GM12874 (cell line): Measurements from ENCODE around the gene LRIF1.

Experiments
- TF ChIP-seq, protein P1 (sequence below): IDR thresholded peaks from 2 replicates; pipeline ENCODE4 v1.5.1; 2011; ENCODE audit warnings: low read depth, mild to moderate bottlenecking, control low read depth, low read length, moderate library complexity; ENCODE audit not compliant: insufficient read depth

The LRIF1 gene

DNA sequence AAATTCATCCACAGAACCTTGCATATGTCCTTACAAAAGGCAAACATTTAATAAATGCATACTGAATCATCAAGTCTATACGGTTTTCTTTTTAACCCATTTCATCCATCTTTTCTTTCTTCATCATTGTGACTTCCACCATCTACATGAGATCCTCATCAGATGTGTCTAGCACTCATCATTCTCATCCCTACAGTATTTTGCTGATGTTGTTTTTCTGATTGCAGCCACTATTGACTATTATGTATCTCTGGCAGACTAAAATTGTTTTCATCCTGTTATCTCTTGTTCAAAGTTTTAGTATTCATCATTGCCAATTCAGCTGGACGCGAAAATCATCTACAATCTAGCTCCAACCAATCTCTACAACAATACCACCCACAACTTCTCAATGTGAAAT lies 5.9 kb downstream of the LRIF1 start:
- TF ChIP-seq, protein P1, sequence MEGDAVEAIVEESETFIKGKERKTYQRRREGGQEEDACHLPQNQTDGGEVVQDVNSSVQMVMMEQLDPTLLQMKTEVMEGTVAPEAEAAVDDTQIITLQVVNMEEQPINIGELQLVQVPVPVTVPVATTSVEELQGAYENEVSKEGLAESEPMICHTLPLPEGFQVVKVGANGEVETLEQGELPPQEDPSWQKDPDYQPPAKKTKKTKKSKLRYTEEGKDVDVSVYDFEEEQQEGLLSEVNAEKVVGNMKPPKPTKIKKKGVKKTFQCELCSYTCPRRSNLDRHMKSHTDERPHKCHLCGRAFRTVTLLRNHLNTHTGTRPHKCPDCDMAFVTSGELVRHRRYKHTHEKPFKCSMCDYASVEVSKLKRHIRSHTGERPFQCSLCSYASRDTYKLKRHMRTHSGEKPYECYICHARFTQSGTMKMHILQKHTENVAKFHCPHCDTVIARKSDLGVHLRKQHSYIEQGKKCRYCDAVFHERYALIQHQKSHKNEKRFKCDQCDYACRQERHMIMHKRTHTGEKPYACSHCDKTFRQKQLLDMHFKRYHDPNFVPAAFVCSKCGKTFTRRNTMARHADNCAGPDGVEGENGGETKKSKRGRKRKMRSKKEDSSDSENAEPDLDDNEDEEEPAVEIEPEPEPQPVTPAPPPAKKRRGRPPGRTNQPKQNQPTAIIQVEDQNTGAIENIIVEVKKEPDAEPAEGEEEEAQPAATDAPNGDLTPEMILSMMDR, result no peak

DNA sequence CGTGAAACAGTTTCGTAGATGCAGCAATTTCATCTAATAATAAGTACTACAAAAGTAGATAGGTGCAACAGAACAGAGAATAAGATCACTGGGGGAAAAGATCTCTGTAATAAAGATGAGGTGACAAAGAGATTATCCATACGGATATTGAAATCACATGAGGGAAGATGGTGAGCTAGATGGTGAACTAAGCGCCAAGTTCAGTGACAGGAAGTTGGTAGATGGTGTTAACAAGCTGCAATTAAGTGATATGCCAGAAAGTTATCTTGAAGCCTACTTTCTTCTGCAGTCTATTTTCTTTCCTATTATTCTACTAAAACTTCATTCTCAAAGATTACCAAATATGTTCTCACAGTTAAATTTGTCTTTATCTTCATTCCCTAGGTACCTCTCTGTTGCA lies 7.1 kb downstream of the LRIF1 start:
- TF ChIP-seq, protein P1, result no peak

DNA sequence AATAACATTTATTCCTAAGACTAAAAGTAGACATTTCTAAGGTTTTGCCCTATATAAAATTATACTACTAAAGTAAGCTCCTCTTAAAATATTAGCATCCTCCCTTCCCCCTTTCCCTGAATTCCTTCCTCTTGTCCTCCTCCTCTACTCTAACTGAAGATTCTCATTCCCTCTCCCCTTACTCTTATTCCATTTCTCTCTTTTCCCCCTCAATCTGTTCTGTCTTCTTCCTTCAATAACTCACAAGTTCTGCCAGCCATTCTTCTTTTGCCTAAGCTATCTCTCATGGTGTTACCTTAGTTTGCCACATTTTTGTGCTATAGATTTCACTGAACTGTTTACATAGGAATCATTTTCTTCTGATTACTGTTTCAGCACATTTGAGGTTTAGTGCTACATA lies 10.7 kb downstream of the LRIF1 start:
- TF ChIP-seq, protein P1, result no peak

DNA sequence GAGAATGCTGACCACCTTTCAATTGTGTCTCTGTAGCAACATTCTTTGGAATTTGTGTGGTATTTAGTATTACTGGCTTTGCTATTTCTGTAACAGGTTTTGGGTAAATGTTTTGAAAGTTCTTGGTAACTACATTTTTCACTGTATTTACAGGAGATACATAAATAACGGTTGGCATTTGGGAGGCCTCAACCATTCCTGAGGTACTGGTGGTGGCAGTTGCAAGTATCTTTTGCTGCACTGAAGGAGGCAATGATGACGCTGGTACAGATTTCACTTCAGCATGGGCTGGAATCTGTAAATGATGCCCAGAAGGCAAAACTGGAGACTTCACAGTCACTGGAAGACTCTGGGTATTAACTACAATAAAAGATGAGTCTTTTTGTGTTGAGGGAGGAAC lies 11.7 kb downstream of the LRIF1 start:
- TF ChIP-seq, protein P1, result no peak

DNA sequence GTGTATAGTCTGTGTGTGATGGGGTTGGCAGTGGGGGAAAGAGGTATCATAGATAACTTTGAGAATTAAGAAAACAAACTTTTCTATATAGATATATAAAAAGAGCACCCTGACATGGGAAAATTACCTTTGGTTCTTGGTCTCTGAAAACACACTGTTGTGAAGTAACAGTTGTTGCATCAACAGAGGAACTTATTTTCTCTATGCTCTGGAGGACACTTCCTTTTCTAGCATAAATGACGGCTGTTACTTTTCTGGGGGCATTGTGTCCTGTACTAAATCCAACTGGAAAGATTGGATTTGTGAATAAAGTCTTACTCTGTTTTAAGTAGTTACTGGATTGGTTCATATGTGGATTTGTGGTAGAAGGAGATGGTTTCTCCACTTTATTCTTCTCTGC lies 12.6 kb downstream of the LRIF1 start:
- TF ChIP-seq, protein P1, result no peak

DNA sequence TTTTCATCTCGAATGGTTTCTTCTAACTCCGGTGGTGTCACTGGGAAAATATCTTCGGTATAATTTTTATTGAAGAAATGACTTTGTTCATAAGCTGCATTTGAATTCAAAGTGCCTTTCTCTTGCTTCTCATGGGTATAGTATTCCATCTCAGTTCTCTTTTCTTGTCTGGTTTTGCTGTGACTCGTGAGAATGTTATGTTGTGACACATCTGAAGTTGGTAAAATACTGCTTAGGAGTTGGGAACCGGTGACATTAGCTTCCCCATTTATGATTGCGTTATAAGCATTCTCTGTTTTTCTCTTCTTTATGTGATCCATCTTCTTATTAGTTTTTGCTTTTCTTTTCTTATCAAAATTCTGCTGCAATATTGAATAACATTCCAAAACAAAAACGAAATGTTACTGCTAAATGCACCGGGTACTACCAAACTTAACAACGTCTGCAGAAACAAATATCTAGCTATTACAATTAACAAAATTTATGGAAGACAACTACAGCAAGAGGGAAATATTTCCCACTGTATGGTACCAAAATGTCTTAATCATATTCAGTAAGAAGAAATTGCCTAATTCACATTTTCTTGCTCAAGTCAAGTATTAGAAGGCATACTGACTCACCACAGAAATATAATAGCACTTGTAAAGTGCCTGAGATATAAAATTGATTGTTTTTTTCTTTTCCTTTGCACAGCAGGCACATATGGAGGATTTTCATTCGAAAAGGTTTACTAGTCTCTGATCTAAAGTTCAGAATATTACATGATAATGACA lies 15.5 kb downstream of the LRIF1 start:
- TF ChIP-seq, protein P1, result no peak

DNA sequence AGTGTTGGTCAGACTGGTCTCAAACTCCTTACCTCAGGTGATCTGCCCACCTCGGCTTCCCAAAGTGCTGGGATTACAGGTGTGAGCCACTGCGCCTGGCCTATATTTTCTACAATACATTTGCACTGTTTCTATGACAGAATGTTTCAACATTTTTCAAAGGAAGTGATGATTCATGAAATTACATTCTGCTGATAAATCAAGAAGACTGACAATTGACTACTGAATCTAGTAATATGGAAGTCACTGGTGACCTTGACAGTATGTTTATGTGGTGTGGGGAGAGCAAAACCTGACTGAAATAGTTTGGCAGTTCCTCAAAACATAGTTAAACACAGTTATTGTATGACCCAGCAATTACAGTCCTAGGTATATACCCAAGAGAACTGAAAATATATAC lies 18.1 kb downstream of the LRIF1 start:
- TF ChIP-seq, protein P1, result no peak
